ENCODE data around the gene HOXA5.

DNA sequence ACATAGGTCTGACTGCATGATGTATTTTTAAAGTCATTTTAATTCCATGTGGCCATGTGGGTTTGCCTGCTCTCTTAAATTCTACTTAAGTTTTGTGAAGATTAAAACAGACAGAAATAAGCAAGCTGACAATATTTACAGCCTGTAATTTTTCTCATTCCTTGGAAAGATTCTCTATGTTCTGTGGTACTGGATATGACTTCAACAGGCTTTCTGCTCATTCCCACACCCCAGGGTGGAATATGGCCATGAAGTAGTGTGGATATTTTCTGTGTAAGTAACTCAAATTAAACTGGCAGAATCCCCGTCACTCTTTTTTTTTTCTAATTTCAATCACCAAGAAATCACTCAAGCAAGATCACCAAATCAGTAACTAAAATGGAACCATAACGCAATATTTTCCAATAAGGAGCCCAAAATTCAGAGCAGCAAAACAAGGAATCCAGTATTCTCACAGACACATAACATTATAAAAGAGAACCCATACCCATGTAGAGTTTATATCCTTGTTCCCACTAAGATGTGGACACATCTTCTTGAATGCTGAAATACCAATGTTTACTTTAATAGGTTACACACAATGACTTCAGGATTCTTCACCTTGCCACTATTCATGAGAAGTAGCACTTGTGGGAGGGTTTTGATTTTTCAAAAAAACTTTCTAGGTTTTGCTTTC, 5.7 kb downstream of the HOXA5 start:
- TF ChIP-seq, protein P1, sequence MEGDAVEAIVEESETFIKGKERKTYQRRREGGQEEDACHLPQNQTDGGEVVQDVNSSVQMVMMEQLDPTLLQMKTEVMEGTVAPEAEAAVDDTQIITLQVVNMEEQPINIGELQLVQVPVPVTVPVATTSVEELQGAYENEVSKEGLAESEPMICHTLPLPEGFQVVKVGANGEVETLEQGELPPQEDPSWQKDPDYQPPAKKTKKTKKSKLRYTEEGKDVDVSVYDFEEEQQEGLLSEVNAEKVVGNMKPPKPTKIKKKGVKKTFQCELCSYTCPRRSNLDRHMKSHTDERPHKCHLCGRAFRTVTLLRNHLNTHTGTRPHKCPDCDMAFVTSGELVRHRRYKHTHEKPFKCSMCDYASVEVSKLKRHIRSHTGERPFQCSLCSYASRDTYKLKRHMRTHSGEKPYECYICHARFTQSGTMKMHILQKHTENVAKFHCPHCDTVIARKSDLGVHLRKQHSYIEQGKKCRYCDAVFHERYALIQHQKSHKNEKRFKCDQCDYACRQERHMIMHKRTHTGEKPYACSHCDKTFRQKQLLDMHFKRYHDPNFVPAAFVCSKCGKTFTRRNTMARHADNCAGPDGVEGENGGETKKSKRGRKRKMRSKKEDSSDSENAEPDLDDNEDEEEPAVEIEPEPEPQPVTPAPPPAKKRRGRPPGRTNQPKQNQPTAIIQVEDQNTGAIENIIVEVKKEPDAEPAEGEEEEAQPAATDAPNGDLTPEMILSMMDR (IDR thresholded peaks at IDR 0.05), result no peak
- no peak for TF ChIP-seq POLR2A (IDR thresholded peaks at IDR 0.05)
